Mammary epithelial cell (primary cell): ENCODE measurements around the gene GTPBP1.

Experiments
- EZH2 ChIP-seq: IDR thresholded peaks from 2 replicates; pipeline ENCODE4 v1.6.1; 2012; ENCODE audit warnings: low read length, inconsistent platforms, borderline replicate concordance
- TF ChIP-seq, protein P1 (sequence below), 2 donors: IDR thresholded peaks in 1 of 2; conservative IDR thresholded peaks in 1 of 2; 2 replicates each; pipeline ENCODE4 v1.5.1; 2011 to 2012; ENCODE audit warnings: inconsistent platforms in 2 of 2, low read length in 2 of 2, mild to moderate bottlenecking in 2 of 2, control low read depth in 1 of 2, low read depth in 1 of 2; ENCODE audit not compliant: insufficient read depth in 1 of 2; ENCODE audit errors: extremely low read depth in 1 of 2

- TF ChIP-seq, protein P1, sequence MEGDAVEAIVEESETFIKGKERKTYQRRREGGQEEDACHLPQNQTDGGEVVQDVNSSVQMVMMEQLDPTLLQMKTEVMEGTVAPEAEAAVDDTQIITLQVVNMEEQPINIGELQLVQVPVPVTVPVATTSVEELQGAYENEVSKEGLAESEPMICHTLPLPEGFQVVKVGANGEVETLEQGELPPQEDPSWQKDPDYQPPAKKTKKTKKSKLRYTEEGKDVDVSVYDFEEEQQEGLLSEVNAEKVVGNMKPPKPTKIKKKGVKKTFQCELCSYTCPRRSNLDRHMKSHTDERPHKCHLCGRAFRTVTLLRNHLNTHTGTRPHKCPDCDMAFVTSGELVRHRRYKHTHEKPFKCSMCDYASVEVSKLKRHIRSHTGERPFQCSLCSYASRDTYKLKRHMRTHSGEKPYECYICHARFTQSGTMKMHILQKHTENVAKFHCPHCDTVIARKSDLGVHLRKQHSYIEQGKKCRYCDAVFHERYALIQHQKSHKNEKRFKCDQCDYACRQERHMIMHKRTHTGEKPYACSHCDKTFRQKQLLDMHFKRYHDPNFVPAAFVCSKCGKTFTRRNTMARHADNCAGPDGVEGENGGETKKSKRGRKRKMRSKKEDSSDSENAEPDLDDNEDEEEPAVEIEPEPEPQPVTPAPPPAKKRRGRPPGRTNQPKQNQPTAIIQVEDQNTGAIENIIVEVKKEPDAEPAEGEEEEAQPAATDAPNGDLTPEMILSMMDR (conservative IDR thresholded peaks at IDR 0.05 in 1 of 2, IDR thresholded peaks at IDR 0.05 in 1 of 2; ENCODE audit: extremely low read depth in 1 of 2, insufficient read depth in 1 of 2, low read depth in 1 of 2, low read length in 2 of 2): no peak
- no peak for TF ChIP-seq EZH2
Observed at GRCh38 chr22:38731703-38732161, 26.0 kb downstream of the GTPBP1 start.
